SK-N-SH treated with all-trans-retinoic acid at 6 μM for 48 hours (cell line): ENCODE measurements around the gene PCNP.

Experiments used
- CREB5 ChIP-seq: fragments of 250-450 bp; sonication (Bioruptor Pico); IDR thresholded peaks from 2 replicates; pipeline ENCODE4 v1.5.1; 2020; ENCODE audit warnings: low read depth, mild to moderate bottlenecking, moderate library complexity
- ESRRG ChIP-seq: fragments of 250-450 bp; sonication (Bioruptor Pico); IDR thresholded peaks from 2 replicates; pipeline ENCODE4 v1.6.1; 2021; ENCODE audit warnings: mild to moderate bottlenecking
- GLIS3 ChIP-seq: fragments of 250-450 bp; sonication (Bioruptor Pico); IDR thresholded peaks from 2 replicates; pipeline ENCODE4 v1.5.0; 2020; ENCODE audit warnings: mild to moderate bottlenecking, moderate library complexity
- ISL1 ChIP-seq: fragments of 250-450 bp; sonication (Bioruptor Pico); IDR thresholded peaks from 2 replicates; pipeline ENCODE4 v2.1.2; 2022; ENCODE audit warnings: mild to moderate bottlenecking, moderate library complexity
- PATZ1 ChIP-seq: fragments of 250-450 bp; sonication (Bioruptor Pico); IDR thresholded peaks from 2 replicates; pipeline ENCODE4 v1.8.0; 2020; ENCODE audit warnings: mild to moderate bottlenecking, moderate library complexity, borderline replicate concordance
- PPARA ChIP-seq: fragments of 250-450 bp; sonication (Bioruptor Pico); IDR thresholded peaks from 2 replicates; pipeline ENCODE4 v1.5.0; 2020; ENCODE audit warnings: mild to moderate bottlenecking, borderline replicate concordance
- SNAI2 ChIP-seq: fragments of 250-450 bp; sonication (Bioruptor Pico); IDR thresholded peaks from 2 replicates; pipeline ENCODE4 v1.5.0; 2020; ENCODE audit warnings: mild to moderate bottlenecking, moderate library complexity
- TSHZ2 ChIP-seq: fragments of 250-450 bp; sonication (Bioruptor Pico); IDR thresholded peaks from 2 replicates; pipeline ENCODE4 v1.5.0; 2020; ENCODE audit warnings: mild to moderate bottlenecking, moderate library complexity
- ZFP3 ChIP-seq: fragments of 250-450 bp; sonication (Bioruptor Pico); IDR thresholded peaks from 2 replicates; pipeline ENCODE4 v1.5.0; 2020; ENCODE audit warnings: mild to moderate bottlenecking, moderate library complexity

GRCh38 chr3:101640256-101640655, 66.3 kb downstream of the PCNP start:
- TF ChIP-seq SNAI2 (CRISPR knock-in tag) (no peak), ISL1 (no peak), ESRRG (CRISPR knock-in tag) (no peak), TSHZ2 (CRISPR knock-in tag) (no peak), CREB5 (CRISPR knock-in tag) (no peak), PATZ1 (CRISPR knock-in tag) (no peak), PPARA (CRISPR knock-in tag) (no peak), ZFP3 (no peak), GLIS3 (CRISPR knock-in tag) (no peak)
